MM.1S (cell line): ENCODE measurements around the gene CCDC88B.

Experiments
- DNase-seq: peaks from one replicate; pipeline ENCODE4 v3.0.0-alpha.2; 2015
- H2AFZ ChIP-seq: fragments of 300-600 bp; sonication (generic); 2 replicates; pipeline ENCODE4 v1.6.0; 2016; ENCODE audit warnings: antibody characterized with exemption, low read length
- H3F3A ChIP-seq: fragments of 300-600 bp; sonication (generic); 2 replicates; pipeline ENCODE4 v1.6.1; 2016; ENCODE audit warnings: mild to moderate bottlenecking, antibody characterized with exemption, low read length, moderate library complexity, mixed read lengths; ENCODE audit not compliant: insufficient read depth
- H3K27ac ChIP-seq: fragments of 300-600 bp; sonication (generic); 2 replicates; pipeline ENCODE4 v1.5.1; 2016; ENCODE audit warnings: mild to moderate bottlenecking, low read length
- H3K27me3 ChIP-seq: fragments of 300-600 bp; sonication (generic); replicated peaks from 2 replicates; pipeline ENCODE4 v1.6.0; 2016; ENCODE audit warnings: low read length; ENCODE audit not compliant: insufficient read depth
- H3K36me3 ChIP-seq: fragments of 300-600 bp; sonication (generic); replicated peaks from 2 replicates; pipeline ENCODE4 v1.6.1; 2016; ENCODE audit warnings: mild to moderate bottlenecking, low read length, mixed read lengths; ENCODE audit not compliant: insufficient read depth
- H3K4me1 ChIP-seq: fragments of 300-600 bp; sonication (generic); 2 replicates; pipeline ENCODE4 v1.6.1; 2016; ENCODE audit warnings: low read length, mixed read lengths
- H3K4me2 ChIP-seq: fragments of 300-600 bp; sonication (generic); 2 replicates; pipeline ENCODE4 v1.6.0; 2016; ENCODE audit warnings: low read depth, low read length
- H3K4me3 ChIP-seq: fragments of 300-600 bp; sonication (generic); 2 replicates; pipeline ENCODE4 v1.5.1; 2016; ENCODE audit warnings: low read length, mixed read lengths
- H3K79me2 ChIP-seq: fragments of 300-600 bp; sonication (generic); 2 replicates; pipeline ENCODE4 v1.6.1; 2016; ENCODE audit warnings: mixed run types, low read length, mixed read lengths
- H3K9ac ChIP-seq: fragments of 300-600 bp; sonication (generic); 2 replicates; pipeline ENCODE4 v1.6.1; 2016; ENCODE audit warnings: low read length, mixed read lengths
- H3K9me2 ChIP-seq: fragments of 300-600 bp; sonication (generic); replicated peaks from 2 replicates; pipeline ENCODE4 v1.6.1; 2016; ENCODE audit warnings: mild to moderate bottlenecking, low read length, mixed read lengths; ENCODE audit not compliant: insufficient read depth
- H3K9me3 ChIP-seq: fragments of 300-600 bp; sonication (generic); replicated peaks from 2 replicates; pipeline ENCODE4 v1.6.1; 2016; ENCODE audit warnings: mild to moderate bottlenecking, low read length, mixed read lengths; ENCODE audit not compliant: insufficient read depth
- H4K20me1 ChIP-seq: fragments of 300-600 bp; sonication (generic); 2 replicates; pipeline ENCODE4 v1.6.1; 2016; ENCODE audit warnings: mild to moderate bottlenecking, low read length, moderate library complexity, mixed read lengths; ENCODE audit not compliant: insufficient read depth
- EZH2 ChIP-seq: fragments of 300-600 bp; sonication (generic); optimal IDR thresholded peaks from 2 replicates; pipeline ENCODE3; 2017; ENCODE audit warnings: low read depth, mild to moderate bottlenecking, antibody characterized with exemption, low read length, mixed read lengths
- EZH2phosphoT487 ChIP-seq: fragments of 300-600 bp; sonication (generic); IDR thresholded peaks from 2 replicates; pipeline ENCODE4 v1.6.1; 2018; ENCODE audit warnings: antibody characterized with exemption, low read length
- TF ChIP-seq, protein P1 (sequence below): fragments of 300-600 bp; sonication (generic); IDR thresholded peaks from 2 replicates; pipeline ENCODE4 v1.5.1; 2016; ENCODE audit warnings: antibody characterized with exemption, low read length, mixed read lengths

Gene CCDC88B

DNA sequence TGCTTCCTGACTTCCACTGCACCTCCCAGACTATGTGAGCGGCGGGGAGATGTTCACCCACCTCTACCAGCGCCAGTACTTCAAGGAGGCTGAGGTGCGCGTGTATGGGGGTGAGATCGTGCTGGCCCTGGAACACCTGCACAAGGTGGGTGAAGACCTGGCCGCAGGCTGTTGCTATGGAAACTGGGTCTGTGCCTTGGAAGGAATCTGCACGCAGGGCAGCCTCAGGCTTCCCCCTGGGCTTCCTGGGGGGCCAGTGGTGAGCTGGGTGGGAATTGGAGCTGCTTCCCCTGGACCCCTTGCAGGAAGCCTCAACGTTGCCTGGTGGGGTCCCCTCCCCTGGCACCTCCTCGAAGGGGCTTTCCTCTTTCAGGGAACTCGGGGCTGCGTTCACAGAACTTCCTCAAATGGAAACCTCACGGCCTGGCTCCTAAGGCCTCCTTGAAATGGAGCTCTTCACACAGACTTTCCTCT, 20.5 kb downstream of the CCDC88B start:
- H2AFZ ChIP-seq, result no peak overlapping the region
- DNase-seq, result no peak
- H3K27ac ChIP-seq, result no peak overlapping the region
- no peaks in the 10 kb centered on the region for H3F3A ChIP-seq
- H3K79me2 ChIP-seq, result peaks cover 13% of the 10 kb centered on the region
- no peaks in the 10 kb centered on the region for H3K9me3 ChIP-seq
- H4K20me1 ChIP-seq, result no peaks in the 10 kb centered on the region
- H3K9ac ChIP-seq, result no peak overlapping the region
- no peaks in the 10 kb centered on the region; the same call in 1 of the 2 replicates for H3K36me3 ChIP-seq
- 0 out of 2 replicates have a peak overlapping the region, but pooled peaks have one; percentile 99 for H3K4me2 ChIP-seq
- peaks cover 13% of the 10 kb centered on the region for H3K4me1 ChIP-seq
- H3K9me2 ChIP-seq, result no peaks in the 10 kb centered on the region
- H3K4me3 ChIP-seq, result no peak overlapping the region
- no peaks in the 10 kb centered on the region for H3K27me3 ChIP-seq
- TF ChIP-seq EZH2phosphoT487, result no peak
- TF ChIP-seq EZH2, result no peak
- TF ChIP-seq, protein P1, sequence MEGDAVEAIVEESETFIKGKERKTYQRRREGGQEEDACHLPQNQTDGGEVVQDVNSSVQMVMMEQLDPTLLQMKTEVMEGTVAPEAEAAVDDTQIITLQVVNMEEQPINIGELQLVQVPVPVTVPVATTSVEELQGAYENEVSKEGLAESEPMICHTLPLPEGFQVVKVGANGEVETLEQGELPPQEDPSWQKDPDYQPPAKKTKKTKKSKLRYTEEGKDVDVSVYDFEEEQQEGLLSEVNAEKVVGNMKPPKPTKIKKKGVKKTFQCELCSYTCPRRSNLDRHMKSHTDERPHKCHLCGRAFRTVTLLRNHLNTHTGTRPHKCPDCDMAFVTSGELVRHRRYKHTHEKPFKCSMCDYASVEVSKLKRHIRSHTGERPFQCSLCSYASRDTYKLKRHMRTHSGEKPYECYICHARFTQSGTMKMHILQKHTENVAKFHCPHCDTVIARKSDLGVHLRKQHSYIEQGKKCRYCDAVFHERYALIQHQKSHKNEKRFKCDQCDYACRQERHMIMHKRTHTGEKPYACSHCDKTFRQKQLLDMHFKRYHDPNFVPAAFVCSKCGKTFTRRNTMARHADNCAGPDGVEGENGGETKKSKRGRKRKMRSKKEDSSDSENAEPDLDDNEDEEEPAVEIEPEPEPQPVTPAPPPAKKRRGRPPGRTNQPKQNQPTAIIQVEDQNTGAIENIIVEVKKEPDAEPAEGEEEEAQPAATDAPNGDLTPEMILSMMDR, result no peak

DNA sequence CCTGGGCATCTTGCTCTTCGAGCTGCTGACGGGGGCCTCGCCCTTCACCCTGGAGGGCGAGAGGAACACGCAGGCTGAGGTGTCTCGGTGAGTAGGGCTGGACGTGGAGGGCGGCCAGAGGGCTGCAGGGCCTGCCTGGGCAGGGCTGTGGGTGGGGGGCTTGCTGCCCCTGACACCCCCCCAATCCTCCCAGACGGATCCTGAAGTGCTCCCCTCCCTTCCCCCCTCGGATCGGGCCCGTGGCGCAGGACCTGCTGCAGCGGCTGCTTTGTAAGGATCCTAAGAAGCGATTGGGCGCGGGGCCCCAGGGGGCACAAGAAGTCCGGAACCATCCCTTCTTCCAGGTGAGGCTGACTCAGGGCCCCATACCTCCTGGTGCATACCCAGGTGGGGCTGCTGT, 21.7 kb downstream of the CCDC88B start:
- peaks cover 13% of the 10 kb centered on the region for H3K79me2 ChIP-seq
- H3K9me3 ChIP-seq, result no peaks in the 10 kb centered on the region
- no peak for DNase-seq
- H4K20me1 ChIP-seq, result no peaks in the 10 kb centered on the region
- H3K4me2 ChIP-seq, result no peak overlapping the region
- H3F3A ChIP-seq, result no peaks in the 10 kb centered on the region
- no peaks in the 10 kb centered on the region for H3K9me2 ChIP-seq
- TF ChIP-seq EZH2phosphoT487 (no peak), EZH2 (no peak)
- TF ChIP-seq, protein P1, result no peak
- no peak overlapping the region for H3K9ac ChIP-seq
- H3K4me1 ChIP-seq, result peaks cover 13% of the 10 kb centered on the region
- no peak overlapping the region for H3K4me3 ChIP-seq
- H3K27me3 ChIP-seq, result no peaks in the 10 kb centered on the region
- no peaks in the 10 kb centered on the region; the same call in 1 of the 2 replicates for H3K36me3 ChIP-seq
- no peak overlapping the region for H3K27ac ChIP-seq
- no peak overlapping the region for H2AFZ ChIP-seq

DNA sequence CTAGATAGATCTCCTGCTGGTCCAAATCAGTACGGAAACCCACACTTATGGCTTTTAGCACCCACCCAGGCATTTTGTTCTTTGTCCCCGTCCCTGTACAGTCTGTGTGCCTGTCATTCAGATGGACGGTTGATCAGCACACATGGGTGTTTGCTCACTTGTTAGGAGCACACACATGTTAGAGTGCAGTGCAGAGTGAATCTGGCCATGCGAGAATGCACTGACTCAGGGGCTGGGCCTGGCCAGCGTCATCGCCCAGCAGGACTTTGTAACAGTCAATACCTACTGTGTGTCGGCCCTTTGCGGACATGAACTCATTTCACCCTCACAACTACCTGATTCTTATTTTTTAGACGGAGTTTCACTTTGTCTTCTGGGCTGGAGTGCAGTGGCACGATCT, 22.3 kb downstream of the CCDC88B start:
- DNase-seq, result no peak
- H2AFZ ChIP-seq, result no peak overlapping the region
- H4K20me1 ChIP-seq, result no peaks in the 10 kb centered on the region
- no peaks in the 10 kb centered on the region for H3F3A ChIP-seq
- H3K27me3 ChIP-seq, result no peaks in the 10 kb centered on the region
- H3K4me2 ChIP-seq, result no peak overlapping the region
- H3K9ac ChIP-seq, result no peak overlapping the region
- H3K9me3 ChIP-seq, result no peaks in the 10 kb centered on the region
- H3K79me2 ChIP-seq, result peaks cover 13% of the 10 kb centered on the region
- no peaks in the 10 kb centered on the region; the same call in 1 of the 2 replicates for H3K36me3 ChIP-seq
- TF ChIP-seq, protein P1, result no peak
- no peak for TF ChIP-seq EZH2phosphoT487
- TF ChIP-seq EZH2, result no peak
- H3K27ac ChIP-seq, result no peak overlapping the region
- no peak overlapping the region for H3K4me3 ChIP-seq
- no peaks in the 10 kb centered on the region for H3K9me2 ChIP-seq
- H3K4me1 ChIP-seq, result peaks cover 13% of the 10 kb centered on the region
